CD4-positive, alpha-beta memory T cell (primary cell): ENCODE measurements around the gene ZNF134. TPM values are rescaled to one million over a fixed set of nuclear protein-coding genes. Genes with fewer than 3 reads are reported as not detected.

Experiments
- CTCF ChIA-PET: fragments of 350-600 bp; sonication (Branson Sonifier 250); formaldehyde crosslinking; loops from one replicate; lab custom pipeline; 2021; ENCODE audit warnings: inconsistent platforms; ENCODE audit not compliant: partially characterized antibody; lab: Charles Lee
- POLR2A ChIA-PET: fragments of 350-600 bp; sonication (Branson Sonifier 250); formaldehyde crosslinking; loops from one replicate; lab custom pipeline; 2021; ENCODE audit not compliant: partially characterized antibody; lab: Charles Lee
- DNase-seq, 5 donors: peaks; one replicate each; pipeline versions ENCODE4 v3.0.0 to v3.0.0-alpha.2; 2020 to 2022; ENCODE audit warnings: mixed read lengths in 1 of 5
- H3K27ac ChIP-seq: one replicate; pipeline ENCODE4 v1.7.0; 2013; ENCODE audit warnings: low read depth, low read length
- H3K27me3 ChIP-seq: 2 replicates; pipeline ENCODE4 v1.7.0; 2013; ENCODE audit warnings: mild to moderate bottlenecking, low read length, moderate library complexity; ENCODE audit not compliant: insufficient read depth
- H3K36me3 ChIP-seq: 2 replicates; pipeline ENCODE4 v1.7.0; 2013; ENCODE audit warnings: mild to moderate bottlenecking, low read length, moderate library complexity; ENCODE audit not compliant: insufficient read depth
- H3K4me1 ChIP-seq: 2 replicates; pipeline ENCODE4 v1.7.0; 2013; ENCODE audit warnings: mild to moderate bottlenecking, low read length, moderate library complexity; ENCODE audit not compliant: insufficient read depth
- H3K4me3 ChIP-seq, 2 donors: one replicate each; pipeline ENCODE4 v1.7.0; 2013; ENCODE audit warnings: low read length in 2 of 2, mild to moderate bottlenecking in 1 of 2
- H3K9me3 ChIP-seq, 2 donors: one replicate each; pipeline ENCODE4 v1.7.0; 2013; ENCODE audit warnings: low read length in 2 of 2, control low read depth in 1 of 2; ENCODE audit not compliant: control insufficient read depth in 1 of 2
- H3K27ac Mint-ChIP-seq, 7 donors: one replicate each; pipeline ENCODE4 v1.8.0; 2020 to 2021; ENCODE audit warnings: mixed read lengths in 7 of 7, mild to moderate bottlenecking in 6 of 7, inconsistent platforms in 3 of 7, moderate library complexity in 3 of 7
- H3K27me3 Mint-ChIP-seq, 2 donors: one replicate each; pipeline ENCODE4 v1.8.0; 2020 to 2021; ENCODE audit warnings: mixed read lengths in 2 of 2
- H3K36me3 Mint-ChIP-seq, 2 donors: one replicate each; pipeline ENCODE4 v1.8.0; 2020 to 2021; ENCODE audit warnings: mixed read lengths in 2 of 2, inconsistent platforms in 1 of 2, mild to moderate bottlenecking in 1 of 2
- H3K4me1 Mint-ChIP-seq, 4 donors: one replicate each; pipeline ENCODE4 v1.8.0; 2020 to 2021; ENCODE audit warnings: mixed read lengths in 4 of 4, mild to moderate bottlenecking in 1 of 4
- H3K4me3 Mint-ChIP-seq, 8 donors: one replicate each; pipeline ENCODE4 v1.8.0; 2020 to 2021; ENCODE audit warnings: mixed read lengths in 8 of 8, mild to moderate bottlenecking in 7 of 8, moderate library complexity in 6 of 8, inconsistent platforms in 3 of 8
- H3K9me3 Mint-ChIP-seq, 8 donors: one replicate each; pipeline ENCODE4 v1.8.0; 2020 to 2021; ENCODE audit warnings: mixed read lengths in 8 of 8, mild to moderate bottlenecking in 5 of 8, inconsistent platforms in 3 of 8, moderate library complexity in 1 of 8
- intact Hi-C: fragments of 100-400 bp; cut with micrococcal nuclease; formaldehyde crosslinking; loops from one replicate; pipeline ENCODE4 v1.15.1; 2023
- polyA plus RNA-seq, 2 donors: library from polyadenylated mRNA; unstranded; fragments of 300-500 nt; fragmentation: Illumina TruSeq; gene quantifications; one replicate each; pipeline ENCODE4 v1.2.3, GENCODE V29; 2021
- total RNA-seq, 2 experiments: library from RNA; stranded (reverse); gene quantifications; one replicate each; pipeline ENCODE4 v1.2.3, GENCODE V29; 2021

ZNF134 gene
- total and polyA plus RNA-seq, 4 experiments from 2014 or later: 8.9 to 32.3 (median 22.4) TPM

DNA sequence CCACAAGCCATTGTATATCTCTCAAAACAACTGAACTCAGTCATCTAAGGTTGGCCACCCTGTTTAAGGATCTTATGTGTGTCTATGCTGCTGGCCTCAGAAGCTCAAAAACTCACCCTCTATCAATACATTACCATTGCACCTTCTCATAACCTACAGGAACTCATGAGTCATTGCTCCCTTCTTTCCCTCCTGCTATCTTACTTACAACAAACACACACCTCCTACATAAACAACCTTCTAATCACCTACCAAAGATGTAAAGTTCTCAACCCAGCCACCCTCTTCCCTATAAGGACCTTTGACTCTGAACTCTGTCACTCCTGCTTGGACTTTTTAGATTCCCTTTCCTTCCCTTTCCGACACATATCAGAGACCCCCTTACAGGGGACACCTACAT lies 41.4 kb downstream of the ZNF134 start:
- Mint-ChIP-seq H3K4me1 (peaks cover 5 to 11% (median 8%) of the 10 kb centered on the region in 4 donors), H3K9me3 (peaks cover 16 to 65% (median 53%) of the 10 kb centered on the region in 8 donors), H3K27ac (peak overlapping the region in 1 of 7 donors; percentile 6), H3K4me3 (no peak overlapping the region), H3K27me3 (peaks cover 18 to 29% of the 10 kb centered on the region in 2 donors), H3K36me3 (peaks cover 16 to 25% of the 10 kb centered on the region in 2 donors)
- H3K36me3 ChIP-seq: no peaks in the 10 kb centered on the region
- H3K4me3 ChIP-seq: no peak overlapping the region
- ChIA-PET CTCF (no interaction called here), POLR2A (interaction anchor here (0.6 kb wide), 1 partner anchor 9 kb away, joined by 3 read pairs; no protein-coding TSS in a partner anchor)
- intact Hi-C loops: no loop called here
- H3K27ac ChIP-seq: no peak overlapping the region
- H3K9me3 ChIP-seq: no peaks in the 10 kb centered on the region
- no peaks in the 10 kb centered on the region for H3K27me3 ChIP-seq
- H3K4me1 ChIP-seq: no peaks in the 10 kb centered on the region
- no peak for DNase-seq

DNA sequence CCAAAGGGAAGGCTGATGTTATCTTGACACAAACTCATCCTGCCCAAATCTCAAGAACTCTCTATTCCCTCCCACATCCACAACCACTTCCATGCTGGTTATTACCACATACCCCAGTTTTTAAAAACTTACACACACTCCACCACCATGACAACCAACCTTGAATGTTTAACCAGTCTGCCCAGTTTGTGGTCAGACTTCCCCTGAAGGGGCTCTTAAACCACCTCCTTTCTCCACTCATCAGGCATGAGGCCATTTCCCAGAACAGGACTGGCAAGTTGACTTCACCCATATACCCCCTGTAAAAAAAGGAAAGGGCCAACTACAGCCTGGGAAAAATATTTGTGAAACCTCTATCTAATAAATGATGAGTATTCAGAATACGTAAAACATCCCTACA lies 42.3 kb downstream of the ZNF134 start:
- DNase-seq: no peak
- H3K27me3 ChIP-seq: no peaks in the 10 kb centered on the region
- Mint-ChIP-seq H3K4me1 (peaks cover 3 to 8% (median 6%) of the 10 kb centered on the region in 4 donors), H3K9me3 (peaks cover 15 to 66% (median 49%) of the 10 kb centered on the region in 8 donors), H3K27ac (no peak overlapping the region), H3K27me3 (peaks cover 21 to 36% of the 10 kb centered on the region in 2 donors), H3K36me3 (peaks cover 15 to 23% of the 10 kb centered on the region in 2 donors), H3K4me3 (no peak overlapping the region)
- no peaks in the 10 kb centered on the region for H3K4me1 ChIP-seq
- H3K27ac ChIP-seq: no peak overlapping the region
- no peaks in the 10 kb centered on the region for H3K9me3 ChIP-seq
- no peaks in the 10 kb centered on the region for H3K36me3 ChIP-seq
- no peak overlapping the region for H3K4me3 ChIP-seq
- ChIA-PET CTCF (no interaction called here), POLR2A (no interaction called here)
- intact Hi-C loops: no loop called here

DNA sequence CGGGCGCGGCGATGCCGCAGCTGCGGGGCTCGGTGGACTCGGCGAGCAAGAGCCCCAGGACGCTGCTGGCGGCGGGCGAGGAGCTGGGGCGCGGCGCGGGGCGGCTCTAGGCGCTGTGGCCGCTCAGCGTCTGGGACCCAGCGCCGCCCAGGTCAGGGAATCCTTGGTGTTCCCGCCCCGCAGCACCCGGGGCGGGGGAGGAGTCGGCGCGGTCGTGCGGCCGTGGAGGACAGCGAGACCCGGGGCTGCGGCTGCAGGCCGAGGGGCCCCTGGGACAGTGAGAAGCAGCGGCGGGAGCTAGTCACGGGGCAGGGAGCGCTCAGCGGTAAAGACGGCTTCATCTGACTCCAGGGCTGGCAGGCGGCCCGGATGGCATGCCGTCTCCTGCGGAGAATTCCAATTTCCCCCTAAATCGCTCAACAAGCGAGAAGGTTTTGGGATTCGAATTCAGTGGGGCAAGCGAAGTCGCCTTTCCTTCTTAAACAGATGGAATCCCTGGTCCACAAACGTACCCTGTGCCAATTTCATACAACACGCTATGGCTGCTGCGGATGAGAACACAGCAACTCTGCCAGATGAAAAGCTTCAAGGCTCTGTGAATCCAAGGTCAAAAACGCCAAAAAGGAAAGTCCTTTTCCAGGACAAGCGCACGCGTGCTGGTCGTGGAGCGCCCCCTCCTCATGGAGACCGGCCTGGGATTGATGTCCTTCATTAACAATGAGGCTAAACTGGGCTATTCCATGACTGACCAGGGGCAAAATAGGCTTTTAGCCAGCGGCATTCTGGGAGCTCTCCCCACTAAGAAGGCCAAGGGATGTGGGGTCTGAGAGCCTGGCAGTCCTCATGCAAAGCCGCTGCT lies 50.5 kb downstream of the ZNF134 start:
- Histone ChIP-seq H3K27me3 (peaks cover 3% of the 10 kb centered on the region), H3K27ac (no peak overlapping the region), H3K4me3 (no peak overlapping the region), H3K9me3 (no peaks in the 10 kb centered on the region), H3K36me3 (no peaks in the 10 kb centered on the region), H3K4me1 (peaks cover 12% of the 10 kb centered on the region)
- intact Hi-C loops: no loop called here
- Mint-ChIP-seq H3K27ac (no peak overlapping the region), H3K4me3 (peak overlapping the region; percentile 47 to 76 (median 69)), H3K36me3 (no peaks in the 10 kb centered on the region), H3K27me3 (peaks cover 23 to 25% of the 10 kb centered on the region in 2 donors), H3K4me1 (peaks cover 0 to 5% (median under 1%) of the 10 kb centered on the region in 4 donors), H3K9me3 (peaks cover 0 to 18% (median 6%) of the 10 kb centered on the region in 8 donors)
- peak in 3 of 5 donors; percentile 6 to 10 (median 8) for DNase-seq
- POLR2A ChIA-PET: interaction anchor here (0.6 to 1.5 kb wide), 4 partner anchors 9 to 31 kb away, joined by 3 to 4 read pairs (median 3); partner anchors contain the start of genes ZNF211 and ZNF551
- CTCF ChIA-PET: no interaction called here

DNA sequence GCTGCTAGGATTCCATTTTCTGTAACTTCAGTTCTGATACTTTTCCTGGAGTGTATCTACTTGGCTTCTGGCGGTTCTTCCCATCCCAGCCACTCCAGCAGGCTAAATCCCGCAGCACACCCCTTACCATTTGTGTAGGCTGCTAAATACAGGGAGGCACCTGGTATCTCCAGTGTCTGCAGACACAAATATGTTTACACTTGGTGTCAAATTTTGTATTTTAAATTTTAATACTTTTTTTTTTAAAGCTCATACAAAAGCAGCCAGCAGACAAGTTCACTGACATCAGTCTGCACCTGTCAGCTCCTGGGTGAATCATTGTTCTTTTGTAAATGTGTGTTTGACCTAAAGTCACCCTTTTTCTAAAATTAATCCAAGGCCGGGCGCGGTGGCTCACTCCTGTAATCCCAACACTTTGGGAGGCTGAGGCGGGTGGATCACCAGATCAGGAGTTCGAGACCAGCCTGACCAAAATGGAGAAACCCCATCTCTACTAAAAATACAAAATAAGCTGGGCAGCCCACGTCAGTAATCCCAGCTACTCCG lies 51.3 kb downstream of the ZNF134 start:
- no peaks in the 10 kb centered on the region for H3K36me3 ChIP-seq
- H3K4me1 ChIP-seq: peaks cover 12% of the 10 kb centered on the region
- peaks cover 3% of the 10 kb centered on the region for H3K27me3 ChIP-seq
- peaks cover 0 to 5% (median under 1%) of the 10 kb centered on the region in 4 donors for H3K4me1 Mint-ChIP-seq
- CTCF ChIA-PET: no interaction called here
- POLR2A ChIA-PET: interaction anchor here (1.0 to 1.4 kb wide), 2 partner anchors 10 to 16 kb away, joined by 3 to 4 read pairs; partner anchors contain the start of gene ZNF551
- intact Hi-C loops: no loop called here
- peak overlapping the region in 5 of 8 donors; percentile 20 to 76 (median 50) for H3K4me3 Mint-ChIP-seq
- peaks cover 19 to 22% of the 10 kb centered on the region in 2 donors for H3K27me3 Mint-ChIP-seq
- H3K4me3 ChIP-seq: no peak overlapping the region
- DNase-seq: no peak
- no peaks in the 10 kb centered on the region for H3K36me3 Mint-ChIP-seq
- no peaks in the 10 kb centered on the region for H3K9me3 ChIP-seq
- no peak overlapping the region for H3K27ac ChIP-seq
- peaks cover 0 to 18% (median 4%) of the 10 kb centered on the region in 8 donors for H3K9me3 Mint-ChIP-seq
- no peak overlapping the region for H3K27ac Mint-ChIP-seq

DNA sequence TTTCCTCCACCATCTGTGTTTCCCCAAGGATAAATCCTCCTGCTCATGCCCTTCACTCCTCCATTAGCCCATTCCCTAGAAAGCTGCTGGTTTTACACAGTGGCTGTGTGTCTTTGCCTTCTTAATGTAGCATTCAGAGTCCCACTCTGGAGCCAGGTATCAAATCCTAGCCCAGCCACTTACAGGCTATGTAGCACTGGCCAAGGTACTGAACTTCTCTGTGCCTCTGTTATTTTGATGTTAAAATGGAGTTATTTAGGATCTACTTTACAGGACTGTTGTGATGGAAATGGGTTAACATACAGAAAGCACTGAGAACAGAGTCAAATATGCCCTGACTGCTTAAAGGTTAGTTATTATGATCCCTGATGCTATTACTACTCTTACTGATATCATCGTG lies 53.2 kb downstream of the ZNF134 start:
- Histone ChIP-seq H3K4me3 (no peak overlapping the region), H3K9me3 (no peaks in the 10 kb centered on the region), H3K27me3 (peaks cover 3% of the 10 kb centered on the region), H3K27ac (no peak overlapping the region), H3K4me1 (peaks cover 12% of the 10 kb centered on the region), H3K36me3 (no peaks in the 10 kb centered on the region)
- ChIA-PET POLR2A (no interaction called here), CTCF (no interaction called here)
- H3K4me1 Mint-ChIP-seq: peaks cover 0 to 5% (median under 1%) of the 10 kb centered on the region in 4 donors
- peaks cover 18% of the 10 kb centered on the region in 2 donors for H3K27me3 Mint-ChIP-seq
- peaks cover 0 to under 1% of the 10 kb centered on the region in 2 donors for H3K36me3 Mint-ChIP-seq
- H3K9me3 Mint-ChIP-seq: peaks cover 0 to 23% (median 4%) of the 10 kb centered on the region in 8 donors
- no peak overlapping the region for H3K27ac Mint-ChIP-seq
- H3K4me3 Mint-ChIP-seq: no peak overlapping the region
- intact Hi-C loops: no loop called here
- no peak for DNase-seq

DNA sequence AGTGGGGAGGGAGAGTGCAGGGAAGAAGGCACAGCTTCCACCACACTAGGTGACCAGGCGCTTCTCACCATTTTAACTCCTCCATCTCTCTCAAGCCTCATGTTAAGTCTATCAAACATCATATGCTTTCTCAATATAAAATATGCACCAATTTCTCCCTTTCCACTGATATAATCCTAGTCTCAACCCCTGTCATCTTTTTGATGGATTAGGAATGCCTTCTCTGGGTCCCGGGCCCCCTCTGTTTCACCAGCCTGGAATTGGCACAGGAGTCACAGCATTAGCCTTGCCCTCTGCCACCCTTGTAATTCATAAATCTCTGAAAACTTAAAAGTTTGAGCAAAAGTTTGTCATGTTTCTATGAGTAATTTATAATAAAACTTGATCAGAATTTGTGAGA lies 54.6 kb downstream of the ZNF134 start, which contains the start of gene ZSCAN4:
TSS of gene ZSCAN4 (plus strand) at position 301 of the 400 bp plus-strand sequence. CDS start 7,211 bp downstream, outside the sequence.
- no peak for DNase-seq
- H3K9me3 Mint-ChIP-seq: peaks cover 0 to 28% (median 4%) of the 10 kb centered on the region in 8 donors
- peaks cover 18% of the 10 kb centered on the region in 2 donors for H3K27me3 Mint-ChIP-seq
- ChIA-PET POLR2A (no interaction called here), CTCF (no interaction called here)
- no peaks in the 10 kb centered on the region for H3K36me3 ChIP-seq
- peaks cover 12% of the 10 kb centered on the region for H3K4me1 ChIP-seq
- H3K27ac ChIP-seq: no peak within 1 kb of the TSS
- no peaks in the 10 kb centered on the region for H3K27me3 ChIP-seq
- peak within 1 kb of the TSS in 1 of 7 donors; percentile 66 for H3K27ac Mint-ChIP-seq
- intact Hi-C loops: no loop called here
- peaks cover 0 to 5% (median under 1%) of the 10 kb centered on the region in 4 donors for H3K4me1 Mint-ChIP-seq
- H3K4me3 ChIP-seq: no peak within 1 kb of the TSS
- H3K4me3 Mint-ChIP-seq: peak within 1 kb of the TSS in 1 of 8 donors; percentile 15
- H3K9me3 ChIP-seq: no peaks in the 10 kb centered on the region
- peaks cover 0 to 3% of the 10 kb centered on the region in 2 donors for H3K36me3 Mint-ChIP-seq
